Measurements from ENCODE around the gene ALDH1A2.
A peak's percentile ranks its signal among the peaks of the same experiment; 100 is the strongest.

Gene ALDH1A2

DNA sequence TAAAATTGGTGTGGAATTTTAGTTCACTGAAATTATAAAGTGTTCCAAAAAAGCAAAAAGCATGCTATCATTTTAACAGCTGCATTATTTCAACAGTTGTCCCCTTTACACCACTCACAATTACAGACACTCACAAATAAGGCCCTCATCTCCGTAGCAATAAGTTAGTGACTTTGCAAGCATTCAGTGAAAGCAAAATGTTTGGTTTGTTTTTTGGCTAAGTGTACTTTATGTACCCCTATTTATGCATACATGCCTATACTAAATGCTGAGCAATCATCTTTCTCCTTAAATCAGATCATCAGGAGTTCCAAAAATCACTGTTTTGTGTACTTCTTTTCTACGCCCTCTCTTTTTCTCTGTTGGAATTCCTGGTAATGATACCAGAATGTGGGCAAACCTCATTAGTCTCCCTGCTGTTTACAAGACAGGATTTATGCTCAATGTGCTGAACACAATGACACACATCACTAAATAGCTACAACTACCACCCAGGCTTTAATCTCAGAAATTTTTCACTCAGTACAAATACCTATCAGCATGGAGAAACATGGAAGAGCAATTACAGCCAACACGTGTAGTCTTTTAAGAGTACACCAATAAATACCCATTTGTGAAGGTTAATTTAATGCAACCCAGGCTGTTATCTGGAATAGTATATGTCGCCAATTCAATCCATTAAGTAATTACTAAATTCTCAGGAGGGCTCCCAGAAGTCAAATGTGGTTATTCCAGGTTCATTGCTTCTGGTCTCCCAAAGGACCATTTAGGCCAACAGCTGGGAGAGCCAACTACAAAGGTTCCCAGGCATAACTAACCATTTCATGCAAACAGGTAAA lies 12.0 kb downstream of the ALDH1A2 start (continued):
- no peak for TF ChIP-seq PRDM2 (tag by site-specific recombination; IDR thresholded peaks at IDR 0.05; ENCODE audit: borderline replicate concordance)
- 0 out of 2 replicates have a peak, but pooled peaks have one; percentile 18 for TF ChIP-seq ZNF146 (tag by site-specific recombination; IDR thresholded peaks at IDR 0.05)
- TF ChIP-seq, protein P1, sequence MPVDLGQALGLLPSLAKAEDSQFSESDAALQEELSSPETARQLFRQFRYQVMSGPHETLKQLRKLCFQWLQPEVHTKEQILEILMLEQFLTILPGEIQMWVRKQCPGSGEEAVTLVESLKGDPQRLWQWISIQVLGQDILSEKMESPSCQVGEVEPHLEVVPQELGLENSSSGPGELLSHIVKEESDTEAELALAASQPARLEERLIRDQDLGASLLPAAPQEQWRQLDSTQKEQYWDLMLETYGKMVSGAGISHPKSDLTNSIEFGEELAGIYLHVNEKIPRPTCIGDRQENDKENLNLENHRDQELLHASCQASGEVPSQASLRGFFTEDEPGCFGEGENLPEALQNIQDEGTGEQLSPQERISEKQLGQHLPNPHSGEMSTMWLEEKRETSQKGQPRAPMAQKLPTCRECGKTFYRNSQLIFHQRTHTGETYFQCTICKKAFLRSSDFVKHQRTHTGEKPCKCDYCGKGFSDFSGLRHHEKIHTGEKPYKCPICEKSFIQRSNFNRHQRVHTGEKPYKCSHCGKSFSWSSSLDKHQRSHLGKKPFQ (tag by site-specific recombination; IDR thresholded peaks at IDR 0.05): peak; percentile 87
- no peak for TF ChIP-seq ZNF792 (tag by site-specific recombination; IDR thresholded peaks at IDR 0.05)
- TF ChIP-seq ZNF155 (tag by site-specific recombination; IDR thresholded peaks at IDR 0.05): no peak
- peak; percentile 52; the same call in 1 of the 2 replicates for TF ChIP-seq ZNF558 (tag by site-specific recombination; IDR thresholded peaks at IDR 0.05)
- TF ChIP-seq, protein P2, sequence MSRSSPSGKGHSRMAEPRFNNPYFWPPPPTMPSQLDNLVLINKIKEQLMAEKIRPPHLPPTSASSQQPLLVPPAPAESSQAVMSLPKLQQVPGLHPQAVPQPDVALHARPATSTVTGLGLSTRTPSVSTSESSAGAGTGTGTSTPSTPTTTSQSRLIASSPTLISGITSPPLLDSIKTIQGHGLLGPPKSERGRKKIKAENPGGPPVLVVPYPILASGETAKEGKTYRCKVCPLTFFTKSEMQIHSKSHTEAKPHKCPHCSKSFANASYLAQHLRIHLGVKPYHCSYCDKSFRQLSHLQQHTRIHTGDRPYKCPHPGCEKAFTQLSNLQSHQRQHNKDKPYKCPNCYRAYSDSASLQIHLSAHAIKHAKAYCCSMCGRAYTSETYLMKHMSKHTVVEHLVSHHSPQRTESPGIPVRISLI (tag by site-specific recombination; IDR thresholded peaks at IDR 0.05): 0 out of 2 replicates have a peak, but pooled peaks have one; percentile 11
- TF ChIP-seq ZNF843 (tag by site-specific recombination; IDR thresholded peaks at IDR 0.05): peak; percentile 98
- TF ChIP-seq ZNF629 (tag by site-specific recombination; IDR thresholded peaks at IDR 0.05): peak; percentile 67; the same call in 1 of the 2 replicates
- TF ChIP-seq ZNF292 (tag by site-specific recombination; IDR thresholded peaks at IDR 0.05; ENCODE audit: borderline replicate concordance, low read depth): no peak
- peak; percentile 41; the same call in 1 of the 2 replicates for TF ChIP-seq KLF9 (tag by site-specific recombination; IDR thresholded peaks at IDR 0.05; ENCODE audit: low read depth)
- no peak for TF ChIP-seq ZNF114 (tag by site-specific recombination; IDR thresholded peaks at IDR 0.05)
- TF ChIP-seq ZNF2 (tag by site-specific recombination; IDR thresholded peaks at IDR 0.05): peak; percentile 67; the same call in 1 of the 2 replicates
- TF ChIP-seq ZXDB (tag by site-specific recombination; IDR thresholded peaks at IDR 0.05): peak; percentile 86
- TF ChIP-seq ZNF37A (tag by site-specific recombination; IDR thresholded peaks at IDR 0.05): no peak
- TF ChIP-seq ZNF266 (tag by site-specific recombination; IDR thresholded peaks at IDR 0.05; ENCODE audit: low read depth): no peak
- TF ChIP-seq KLF10 (tag by site-specific recombination; IDR thresholded peaks at IDR 0.05): peak; percentile 77
- no peak for TF ChIP-seq ZNF623 (tag by site-specific recombination; IDR thresholded peaks at IDR 0.05)
- TF ChIP-seq TRIM28 (IDR thresholded peaks at IDR 0.05; ENCODE audit: borderline replicate concordance, low read length): no peak
- TF ChIP-seq ZNF560 (tag by site-specific recombination; IDR thresholded peaks at IDR 0.05; ENCODE audit: borderline replicate concordance): no peak
- TF ChIP-seq IKZF3 (tag by site-specific recombination; IDR thresholded peaks at IDR 0.05): no peak; the same call in 1 of the 2 replicates
- TF ChIP-seq ZNF19 (tag by site-specific recombination; IDR thresholded peaks at IDR 0.05; ENCODE audit: low read depth): no peak
- TF ChIP-seq, protein P3, sequence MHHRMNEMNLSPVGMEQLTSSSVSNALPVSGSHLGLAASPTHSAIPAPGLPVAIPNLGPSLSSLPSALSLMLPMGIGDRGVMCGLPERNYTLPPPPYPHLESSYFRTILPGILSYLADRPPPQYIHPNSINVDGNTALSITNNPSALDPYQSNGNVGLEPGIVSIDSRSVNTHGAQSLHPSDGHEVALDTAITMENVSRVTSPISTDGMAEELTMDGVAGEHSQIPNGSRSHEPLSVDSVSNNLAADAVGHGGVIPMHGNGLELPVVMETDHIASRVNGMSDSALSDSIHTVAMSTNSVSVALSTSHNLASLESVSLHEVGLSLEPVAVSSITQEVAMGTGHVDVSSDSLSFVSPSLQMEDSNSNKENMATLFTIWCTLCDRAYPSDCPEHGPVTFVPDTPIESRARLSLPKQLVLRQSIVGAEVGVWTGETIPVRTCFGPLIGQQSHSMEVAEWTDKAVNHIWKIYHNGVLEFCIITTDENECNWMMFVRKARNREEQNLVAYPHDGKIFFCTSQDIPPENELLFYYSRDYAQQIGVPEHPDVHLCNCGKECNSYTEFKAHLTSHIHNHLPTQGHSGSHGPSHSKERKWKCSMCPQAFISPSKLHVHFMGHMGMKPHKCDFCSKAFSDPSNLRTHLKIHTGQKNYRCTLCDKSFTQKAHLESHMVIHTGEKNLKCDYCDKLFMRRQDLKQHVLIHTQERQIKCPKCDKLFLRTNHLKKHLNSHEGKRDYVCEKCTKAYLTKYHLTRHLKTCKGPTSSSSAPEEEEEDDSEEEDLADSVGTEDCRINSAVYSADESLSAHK (tag by site-specific recombination; IDR thresholded peaks at IDR 0.05): peak; percentile 94
- TF ChIP-seq, protein P4, sequence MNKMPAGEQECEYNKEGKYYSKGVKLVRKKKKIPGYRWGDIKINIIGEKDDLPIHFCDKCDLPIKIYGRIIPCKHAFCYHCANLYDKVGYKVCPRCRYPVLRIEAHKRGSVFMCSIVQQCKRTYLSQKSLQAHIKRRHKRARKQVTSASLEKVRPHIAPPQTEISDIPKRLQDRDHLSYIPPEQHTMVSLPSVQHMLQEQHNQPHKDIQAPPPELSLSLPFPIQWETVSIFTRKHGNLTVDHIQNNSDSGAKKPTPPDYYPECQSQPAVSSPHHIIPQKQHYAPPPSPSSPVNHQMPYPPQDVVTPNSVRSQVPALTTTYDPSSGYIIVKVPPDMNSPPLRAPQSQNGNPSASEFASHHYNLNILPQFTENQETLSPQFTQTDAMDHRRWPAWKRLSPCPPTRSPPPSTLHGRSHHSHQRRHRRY (tag by site-specific recombination; IDR thresholded peaks at IDR 0.05): no peak
- TF ChIP-seq ZNF121 (tag by site-specific recombination; IDR thresholded peaks at IDR 0.05): no peak; the same call in 1 of the 2 replicates
- no peak for TF ChIP-seq ZNF626 (tag by site-specific recombination; IDR thresholded peaks at IDR 0.05)
- TF ChIP-seq ZNF274 (IDR thresholded peaks at IDR 0.05; ENCODE audit: low read length): no peak
- no peak for TF ChIP-seq ZNF274 (tag by site-specific recombination; IDR thresholded peaks at IDR 0.05; ENCODE audit: borderline replicate concordance)
